Measurements from ENCODE around the gene SHOC2.

The SHOC2 gene

DNA sequence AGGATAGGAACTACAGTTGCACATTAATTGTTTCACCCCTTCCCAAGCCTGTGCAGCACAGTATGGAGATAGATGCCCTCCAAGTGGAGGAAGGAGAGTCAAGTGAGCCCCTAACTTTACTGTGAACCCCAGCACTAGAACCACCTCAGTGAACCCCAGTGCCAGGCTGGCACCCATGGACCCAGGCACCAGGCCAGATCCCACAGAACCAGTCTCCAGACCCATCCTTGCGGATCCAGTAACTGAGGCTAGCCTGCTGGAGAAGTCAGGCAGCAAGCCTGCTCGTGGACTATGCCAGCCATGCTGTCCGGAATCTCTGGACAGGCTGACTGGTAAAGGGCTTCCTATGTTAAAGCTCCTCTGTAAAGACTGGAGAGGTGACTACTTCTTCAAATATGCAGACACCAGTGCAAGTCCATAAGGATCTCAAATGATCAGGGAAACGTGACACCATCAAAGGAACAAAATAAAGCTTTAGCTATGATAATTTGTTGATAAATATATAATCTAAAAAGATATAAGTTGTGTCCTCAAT lies 27.7 kb downstream of the SHOC2 start:
- no peak for DNase-seq

GRCh38 chr10:110951381-110951780 lies 32.0 kb downstream of the SHOC2 start:
- no peak for DNase-seq

- DNase-seq, result no peak
These were observed 38.2 kb downstream of the SHOC2 start for GRCh38 chr10:110957606-110958005.

- no peak for DNase-seq
These were observed 40.3 kb downstream of the SHOC2 start for GRCh38 chr10:110959379-110960332.

DNA sequence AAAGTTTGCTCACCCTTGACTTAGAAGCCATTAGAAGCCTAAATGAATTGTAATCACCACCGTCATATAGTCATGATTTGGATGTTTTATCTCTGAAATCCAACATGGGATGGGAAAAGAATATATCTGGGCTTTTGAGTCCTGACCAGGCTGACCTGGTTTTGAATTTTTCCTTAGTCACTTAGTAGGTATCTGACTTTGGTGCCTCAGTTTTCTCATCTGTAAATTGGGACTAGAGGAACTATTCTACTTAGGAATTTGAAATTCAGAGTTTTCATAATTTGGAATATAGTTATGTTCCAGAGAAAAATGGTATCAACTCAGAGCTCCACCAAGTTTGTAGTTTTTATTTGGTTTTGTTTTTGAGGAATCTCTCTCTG lies 40.9 kb downstream of the SHOC2 start:
- no peak for DNase-seq

DNA sequence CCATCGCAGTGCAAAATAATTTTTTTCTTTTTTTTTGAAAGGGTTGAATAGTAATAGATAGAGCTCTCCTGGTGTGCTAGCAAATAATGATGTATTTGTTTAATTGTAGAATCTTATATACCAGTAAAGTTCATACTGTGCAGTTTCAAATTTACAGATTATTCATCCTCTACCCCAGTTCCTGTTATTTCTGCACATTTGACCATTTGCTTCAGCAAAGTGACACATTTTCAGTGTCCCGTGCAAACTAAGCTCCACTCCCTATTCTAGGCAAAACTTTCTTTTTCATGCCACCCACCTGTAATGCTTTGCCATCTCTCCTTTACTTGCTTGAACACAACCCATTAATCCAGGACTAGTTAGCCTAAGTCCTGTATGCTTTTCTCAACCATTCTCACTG lies 43.0 kb downstream of the SHOC2 start:
- DNase-seq, result no peak

DNA sequence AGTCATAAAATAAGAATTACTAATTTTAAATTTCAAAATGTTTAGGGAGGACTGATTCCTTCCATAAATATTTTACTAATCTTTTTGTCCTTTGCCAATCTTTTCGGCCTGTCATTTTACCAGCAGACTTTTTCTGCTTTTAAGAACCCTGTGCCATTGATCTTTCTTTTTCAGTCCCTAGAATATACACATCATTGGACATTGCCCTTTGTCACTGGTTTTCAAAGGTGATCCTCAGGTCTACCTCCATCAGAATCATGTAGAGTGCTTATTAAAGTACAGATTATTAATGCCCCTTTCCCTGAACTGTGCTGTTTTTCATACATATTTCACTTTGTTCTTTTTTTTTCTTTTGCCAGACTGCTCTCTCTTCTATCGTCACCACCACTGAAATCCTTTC lies 43.8 kb downstream of the SHOC2 start:
- DNase-seq, result no peak

DNA sequence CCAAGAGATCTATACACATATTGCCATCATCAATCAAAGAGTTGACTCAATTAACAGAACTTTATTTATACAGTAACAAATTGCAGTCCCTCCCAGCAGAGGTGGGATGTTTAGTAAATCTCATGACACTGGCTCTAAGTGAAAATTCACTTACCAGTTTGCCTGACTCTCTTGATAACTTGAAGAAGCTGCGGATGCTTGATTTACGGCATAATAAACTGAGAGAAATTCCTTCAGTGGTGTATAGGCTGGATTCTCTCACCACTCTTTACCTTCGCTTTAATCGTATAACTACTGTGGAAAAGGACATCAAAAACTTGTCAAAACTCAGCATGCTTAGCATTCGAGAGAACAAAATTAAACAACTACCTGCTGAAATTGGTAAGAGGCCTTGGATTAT lies 45.3 kb downstream of the SHOC2 start:
- no peak for DNase-seq

GRCh38 chr10:110965216-110965615 lies 45.8 kb downstream of the SHOC2 start:
- no peak for DNase-seq

- DNase-seq, result no peak
These were observed 46.7 kb downstream of the SHOC2 start for GRCh38 chr10:110966146-110966545.

DNA sequence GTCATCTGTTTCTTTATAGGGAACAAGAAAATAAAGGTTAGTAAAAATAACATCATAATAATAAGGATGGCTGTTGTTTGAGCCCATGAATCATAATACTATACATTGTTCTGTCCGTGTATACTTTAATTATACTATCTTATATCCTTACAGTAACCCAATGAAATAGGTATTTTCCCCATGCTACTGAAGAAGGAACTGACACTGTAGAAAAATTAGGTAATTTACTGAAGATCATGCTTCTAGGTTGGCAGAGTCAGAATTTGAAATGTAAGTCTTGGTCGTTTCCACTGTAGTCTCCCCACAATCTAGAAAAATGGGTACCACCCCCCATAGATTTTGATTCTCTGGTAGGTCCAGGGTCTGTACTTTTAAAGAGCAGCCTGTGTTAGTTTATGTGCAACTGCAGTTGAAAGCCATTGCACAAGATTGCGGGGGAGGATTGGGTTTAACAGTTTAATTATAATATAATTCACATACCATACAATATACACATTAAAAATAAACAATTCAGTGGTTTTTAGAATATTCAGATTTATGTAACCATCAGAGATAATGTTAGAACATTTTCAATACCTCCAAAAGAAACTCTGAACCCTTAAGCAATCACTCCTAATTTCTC lies 47.7 kb downstream of the SHOC2 start:
- no peak for DNase-seq

DNA sequence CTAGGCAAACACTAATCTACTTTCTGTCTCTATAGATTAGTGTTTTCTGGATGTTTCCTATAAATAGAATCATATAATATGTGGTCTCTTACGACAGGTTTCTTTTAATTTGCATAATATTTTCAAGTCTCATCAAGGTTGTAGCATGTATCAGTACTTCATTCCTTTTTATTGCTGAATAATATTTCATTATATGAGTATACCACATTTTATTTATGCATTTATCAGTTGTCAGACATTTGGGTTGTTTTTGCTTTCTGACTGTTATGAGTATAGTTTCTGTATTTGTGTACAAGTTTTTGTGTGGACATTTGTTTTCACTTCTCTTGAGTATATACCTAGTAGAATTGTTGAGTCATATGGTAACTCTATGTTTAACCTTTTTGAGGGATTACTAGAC lies 48.2 kb downstream of the SHOC2 start:
- DNase-seq, result no peak

DNA sequence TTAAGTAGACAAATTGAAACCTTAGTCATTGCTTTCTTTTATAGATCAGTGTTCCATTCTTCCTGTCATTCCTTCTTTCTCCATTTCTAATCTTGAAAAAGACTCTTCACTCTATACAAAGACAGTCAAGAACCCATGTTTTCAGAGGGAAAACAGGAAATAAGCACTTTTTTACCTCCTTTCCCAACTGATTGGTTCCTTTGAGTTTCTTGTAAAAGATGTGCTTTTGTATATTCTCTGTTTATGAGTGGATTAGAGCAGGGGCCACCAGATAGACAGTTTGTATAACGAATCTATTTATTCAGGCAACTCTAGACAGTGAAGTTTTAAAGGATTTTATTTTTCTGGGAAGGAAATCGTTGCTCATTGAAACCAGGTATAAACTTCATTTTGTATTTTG lies 49.8 kb downstream of the SHOC2 start:
- DNase-seq, result no peak

GRCh38 chr10:110971638-110972037 lies 52.2 kb downstream of the SHOC2 start:
- DNase-seq, result no peak

- DNase-seq, result no peak
These were observed 53.1 kb downstream of the SHOC2 start for GRCh38 chr10:110972231-110973134.

- no peak for DNase-seq
These were observed 54.0 kb downstream of the SHOC2 start for GRCh38 chr10:110973400-110973799.

GRCh38 chr10:110976577-110976976 lies 57.2 kb downstream of the SHOC2 start:
- DNase-seq, result no peak

DNA sequence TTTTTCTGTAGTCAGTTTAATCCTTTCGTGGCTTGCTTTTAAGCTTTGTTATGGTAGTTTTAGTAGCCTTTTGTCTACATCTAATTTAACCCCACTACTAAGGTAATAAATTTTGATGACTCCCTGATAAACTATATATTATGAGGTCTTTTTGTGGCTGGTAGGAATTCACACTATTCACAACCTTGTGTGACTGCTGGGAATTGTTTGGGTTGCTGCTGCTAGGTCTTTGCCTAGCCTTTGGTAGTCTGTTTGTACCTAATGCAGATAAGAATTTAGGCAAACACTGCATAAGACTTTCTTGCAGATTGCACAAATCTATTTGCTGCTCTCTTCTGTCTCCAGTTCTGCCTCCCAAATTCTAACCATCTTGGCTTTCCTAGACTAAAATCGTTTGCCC lies 58.3 kb downstream of the SHOC2 start:
- DNase-seq, result no peak

GRCh38 chr10:110978204-110978603 lies 58.8 kb downstream of the SHOC2 start:
- no peak for DNase-seq

GRCh38 chr10:110979611-110980010 lies 60.2 kb downstream of the SHOC2 start:
- DNase-seq, result no peak

GRCh38 chr10:110980807-110981206 lies 61.4 kb downstream of the SHOC2 start:
- no peak for DNase-seq

- DNase-seq, result no peak
These were observed 64.1 kb downstream of the SHOC2 start for GRCh38 chr10:110983466-110983865.
